ENCODE measurements around the gene EBPL. TPM values are rescaled to one million over a fixed set of nuclear protein-coding genes. Genes with fewer than 3 reads are reported as not detected.
"Not testable (repeated sequence)": the region's sequence is repeated elsewhere in the genome, so short reads cannot be mapped to it uniquely, and the experiment has no call there.

EBPL gene
- polyA plus RNA-seq, 1 donor (not counting 4 experiments of a cell fraction or from before 2014, with no cell fraction given): 107 TPM

DNA sequence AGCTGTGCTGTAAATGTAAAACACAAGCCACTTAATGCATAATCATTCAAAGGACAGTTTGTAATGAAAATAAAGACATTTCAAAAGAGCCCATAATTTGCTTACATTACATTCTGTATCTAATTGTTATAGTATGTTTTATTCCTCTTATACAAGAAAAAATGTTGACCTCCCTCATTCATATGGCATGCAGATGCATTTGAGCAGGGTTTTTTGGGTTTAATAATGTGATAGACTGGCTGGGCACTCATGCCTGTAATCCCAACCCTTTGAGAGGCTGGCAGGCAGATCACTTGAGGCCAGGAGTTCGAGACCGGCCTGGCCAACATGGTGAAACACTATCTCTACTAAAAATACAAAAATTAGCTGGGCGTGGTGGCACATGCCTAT is 74.6 kb downstream of the EBPL start:
- Histone ChIP-seq H3K27ac (ENCODE audit: control insufficient read depth, insufficient read depth, low read length) (no peak overlapping the region), H4K20me1 (ENCODE audit: control insufficient read depth, extremely low read depth, insufficient read depth, low read length) (no peaks in the 10 kb centered on the region), H3K4me2 (ENCODE audit: control insufficient read depth, extremely low read depth, insufficient read depth, low read depth, low read length) (no peak overlapping the region), H2AFZ (ENCODE audit: control insufficient read depth, low read length) (no peak overlapping the region), H3K36me3 (ENCODE audit: control insufficient read depth in 2 of 2, extremely low read depth in 1 of 2, insufficient read depth in 2 of 2, low read length in 2 of 2) (no peaks in the 10 kb centered on the region), H3K79me2 (ENCODE audit: control insufficient read depth, insufficient read depth, low read length) (no peaks in the 10 kb centered on the region), H3K9me3 (ENCODE audit: control insufficient read depth, low read depth, low read length) (no peaks in the 10 kb centered on the region), H3K9ac (ENCODE audit: control insufficient read depth, extremely low read depth, insufficient read depth, low read length) (no peak overlapping the region), H3K4me1 (ENCODE audit: control insufficient read depth, extremely low read depth, insufficient read depth, low read length) (no peaks in the 10 kb centered on the region), H3K4me3 (ENCODE audit: control insufficient read depth in 2 of 3, extremely low read depth in 1 of 3, insufficient read depth in 2 of 3, low read depth in 1 of 3, low read length in 3 of 3) (no peak overlapping the region), H3K27me3 (ENCODE audit: control insufficient read depth, extremely low read depth, insufficient read depth, low read length) (no peaks in the 10 kb centered on the region), H3K9me1 (ENCODE audit: control insufficient read depth, extremely low read depth, insufficient read depth, low read length) (no peaks in the 10 kb centered on the region)
- TF ChIP-seq EZH2 (IDR thresholded peaks at IDR 0.05; ENCODE audit: low read length): no peak
- no peak for TF ChIP-seq CTCF (optimal IDR thresholded peaks at IDR 0.05 in 1 of 3, IDR thresholded peaks at IDR 0.05 in 1 of 3, conservative IDR thresholded peaks at IDR 0.05 in 1 of 3; ENCODE audit: extremely low read depth in 1 of 3, insufficient read depth in 2 of 3, low read length in 3 of 3)
- DNase-seq (ENCODE audit: low read depth, low spot score) (no peak), FAIRE-seq (no peak)
- dilution Hi-C loops (cut with MboI; ENCODE audit: extremely low pct_ligation_motif_present, low sequenced_read_pairs): no loop called here

DNA sequence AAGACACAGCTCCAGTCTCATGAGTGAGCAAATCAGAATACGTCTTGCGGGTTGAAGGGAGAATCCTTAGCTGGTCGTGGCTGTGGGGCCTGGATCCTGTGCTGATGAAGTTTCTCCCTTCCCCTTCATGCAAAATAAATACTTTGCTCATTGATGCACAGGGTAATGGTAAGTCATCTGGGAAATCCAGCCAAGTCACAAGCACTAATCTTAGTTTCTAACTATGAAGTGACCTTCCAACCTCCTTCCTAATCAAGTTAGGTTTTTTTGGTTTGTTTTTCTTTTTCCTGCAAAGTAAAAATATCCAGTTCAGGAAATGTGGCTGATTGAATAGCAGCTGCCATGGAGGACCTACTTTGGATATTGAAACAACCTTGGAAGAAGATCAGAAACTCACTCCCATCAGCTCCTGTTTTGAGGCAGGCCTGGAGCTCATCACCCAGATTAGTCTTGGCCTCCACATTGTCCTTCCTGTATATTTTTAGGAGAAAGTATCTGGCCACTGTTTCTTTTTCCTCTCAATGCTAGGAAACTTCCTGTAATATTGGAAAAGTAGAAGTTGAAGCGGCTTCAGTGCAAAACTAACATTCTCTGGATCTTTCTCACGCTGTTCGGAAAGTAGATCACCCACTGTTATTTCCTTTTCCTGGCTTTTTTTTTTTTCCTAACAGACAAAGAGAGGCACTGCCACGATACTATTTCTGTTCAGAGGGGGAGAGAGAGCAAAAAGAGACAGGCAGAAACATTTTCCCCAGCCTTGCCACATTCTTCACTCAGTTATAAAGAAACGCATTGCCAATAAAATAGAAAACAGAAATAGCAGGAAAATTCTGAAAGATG is 75.2 kb downstream of the EBPL start:
- Histone ChIP-seq H2AFZ (ENCODE audit: control insufficient read depth, low read length) (no peak overlapping the region), H4K20me1 (ENCODE audit: control insufficient read depth, extremely low read depth, insufficient read depth, low read length) (no peaks in the 10 kb centered on the region), H3K9ac (ENCODE audit: control insufficient read depth, extremely low read depth, insufficient read depth, low read length) (no peak overlapping the region), H3K4me1 (ENCODE audit: control insufficient read depth, extremely low read depth, insufficient read depth, low read length) (no peaks in the 10 kb centered on the region), H3K27ac (ENCODE audit: control insufficient read depth, insufficient read depth, low read length) (no peak overlapping the region), H3K4me2 (ENCODE audit: control insufficient read depth, extremely low read depth, insufficient read depth, low read depth, low read length) (no peak overlapping the region), H3K27me3 (ENCODE audit: control insufficient read depth, extremely low read depth, insufficient read depth, low read length) (no peaks in the 10 kb centered on the region), H3K79me2 (ENCODE audit: control insufficient read depth, insufficient read depth, low read length) (no peaks in the 10 kb centered on the region), H3K4me3 (ENCODE audit: control insufficient read depth in 2 of 3, extremely low read depth in 1 of 3, insufficient read depth in 2 of 3, low read depth in 1 of 3, low read length in 3 of 3) (no peak overlapping the region), H3K9me1 (ENCODE audit: control insufficient read depth, extremely low read depth, insufficient read depth, low read length) (no peaks in the 10 kb centered on the region), H3K9me3 (ENCODE audit: control insufficient read depth, low read depth, low read length) (no peaks in the 10 kb centered on the region), H3K36me3 (ENCODE audit: control insufficient read depth in 2 of 2, extremely low read depth in 1 of 2, insufficient read depth in 2 of 2, low read length in 2 of 2) (no peaks in the 10 kb centered on the region)
- dilution Hi-C loops (cut with MboI; ENCODE audit: extremely low pct_ligation_motif_present, low sequenced_read_pairs): no loop called here
- no peak for FAIRE-seq
- no peak for TF ChIP-seq CTCF (optimal IDR thresholded peaks at IDR 0.05 in 1 of 3, IDR thresholded peaks at IDR 0.05 in 1 of 3, conservative IDR thresholded peaks at IDR 0.05 in 1 of 3; ENCODE audit: extremely low read depth in 1 of 3, insufficient read depth in 2 of 3, low read length in 3 of 3)
- no peak for TF ChIP-seq EZH2 (IDR thresholded peaks at IDR 0.05; ENCODE audit: low read length)
- no peak for DNase-seq (ENCODE audit: low read depth, low spot score)

GRCh38 chr13:49612042-49612441 is 79.2 kb downstream of the EBPL start:
- H3K9me1 ChIP-seq (ENCODE audit: control insufficient read depth, extremely low read depth, insufficient read depth, low read length); H4K20me1 ChIP-seq (ENCODE audit: control insufficient read depth, extremely low read depth, insufficient read depth, low read length); DNase-seq (ENCODE audit: low read depth, low spot score); H3K27me3 ChIP-seq (ENCODE audit: control insufficient read depth, extremely low read depth, insufficient read depth, low read length); H2AFZ ChIP-seq (ENCODE audit: control insufficient read depth, low read length); H3K4me3 ChIP-seq (ENCODE audit: control insufficient read depth in 2 of 3, extremely low read depth in 1 of 3, insufficient read depth in 2 of 3, low read depth in 1 of 3, low read length in 3 of 3); H3K9me3 ChIP-seq (ENCODE audit: control insufficient read depth, low read depth, low read length); H3K9ac ChIP-seq (ENCODE audit: control insufficient read depth, extremely low read depth, insufficient read depth, low read length); H3K4me1 ChIP-seq (ENCODE audit: control insufficient read depth, extremely low read depth, insufficient read depth, low read length); H3K36me3 ChIP-seq (ENCODE audit: control insufficient read depth in 2 of 2, extremely low read depth in 1 of 2, insufficient read depth in 2 of 2, low read length in 2 of 2); dilution Hi-C loops (cut with MboI; ENCODE audit: extremely low pct_ligation_motif_present, low sequenced_read_pairs); FAIRE-seq; H3K4me2 ChIP-seq (ENCODE audit: control insufficient read depth, extremely low read depth, insufficient read depth, low read depth, low read length); H3K79me2 ChIP-seq (ENCODE audit: control insufficient read depth, insufficient read depth, low read length); H3K27ac ChIP-seq (ENCODE audit: control insufficient read depth, insufficient read depth, low read length): not testable (repeated sequence)
